Hematopoietic multipotent progenitor cell treated with erythropoietin and hydrocortisone succinate and interleukin-3 and kit ligand, for 6 days (in vitro differentiated cells): ENCODE data around the gene OR2M2.

Experiments
- DNase-seq: peaks from one replicate; pipeline ENCODE4 v3.0.0-alpha.2; 2015

The OR2M2 gene

GRCh38 chr1:248174521-248174920, at the start of gene OR2M2:
Gene OR2M2 (plus strand): TSS chr1:248174821. CDS start chr1:248179986, 5,165 bp downstream.
- no peak for DNase-seq

- no peak for DNase-seq
Measured at GRCh38 chr1:248127653-248128052, 47.0 kb upstream of the OR2M2 start.

- DNase-seq = no peak
Measured at GRCh38 chr1:248136811-248137210, 37.8 kb upstream of the OR2M2 start.

- DNase-seq = no peak
Measured at GRCh38 chr1:248140846-248141245, 33.8 kb upstream of the OR2M2 start.

GRCh38 chr1:248143311-248143710, 31.3 kb upstream of the OR2M2 start:
- DNase-seq = no peak

- no peak for DNase-seq
Measured at GRCh38 chr1:248144513-248145198, 30.0 kb upstream of the OR2M2 start, which contains the start of gene OR2M5. Gene OR2M5 (plus strand): TSS chr1:248145148. CDS start chr1:248145148, 0 bp downstream.

GRCh38 chr1:248152056-248152827, 22.4 kb upstream of the OR2M2 start:
- DNase-seq = no peak

GRCh38 chr1:248155927-248156326, 18.7 kb upstream of the OR2M2 start:
- peak; percentile 7 for DNase-seq

- DNase-seq = no peak
Measured at GRCh38 chr1:248158758-248159157, 15.9 kb upstream of the OR2M2 start.

- no peak for DNase-seq
Measured at GRCh38 chr1:248164031-248164430, 10.6 kb upstream of the OR2M2 start.

GRCh38 chr1:248165186-248165585, 9.4 kb upstream of the OR2M2 start:
- DNase-seq = no peak

- no peak for DNase-seq
Measured at GRCh38 chr1:248183996-248184395, 9.4 kb downstream of the OR2M2 start.

- DNase-seq = no peak
Measured at GRCh38 chr1:248187363-248187762, 12.7 kb downstream of the OR2M2 start.

- no peak for DNase-seq
Measured at GRCh38 chr1:248189026-248189425, 14.4 kb downstream of the OR2M2 start.

GRCh38 chr1:248194117-248194516, 19.5 kb downstream of the OR2M2 start:
- no peak for DNase-seq

GRCh38 chr1:248196965-248197364, 22.3 kb downstream of the OR2M2 start, which contains the start of gene OR2M3:
Gene OR2M3 (plus strand): TSS chr1:248197265. CDS start chr1:248203068, 5,803 bp downstream.
- DNase-seq = no peak

- DNase-seq = no peak
Measured at GRCh38 chr1:248215880-248216279, 41.3 kb downstream of the OR2M2 start.

GRCh38 chr1:248225537-248225936, 50.9 kb downstream of the OR2M2 start:
- DNase-seq = no peak

- DNase-seq = no peak
Measured at GRCh38 chr1:248229360-248229908, 54.8 kb downstream of the OR2M2 start.
